ENCODE measurements around the gene APBB1.
"Not testable (repeated sequence)": the region's sequence is repeated elsewhere in the genome, so short reads cannot be mapped to it uniquely, and the experiment has no call there.

APBB1 gene

GRCh38 chr11:6415797-6416196 is 3.1 kb downstream of the APBB1 start:
- no peak for DNase-seq

GRCh38 chr11:6414874-6415328 is 4.0 kb downstream of the APBB1 start:
- no peak for DNase-seq

GRCh38 chr11:6413791-6414201 is 5.1 kb downstream of the APBB1 start:
- DNase-seq, result no peak

GRCh38 chr11:6411594-6412031 is 7.3 kb downstream of the APBB1 start:
- DNase-seq, result no peak

- no peak for DNase-seq
These were observed 8.0 kb downstream of the APBB1 start for GRCh38 chr11:6410695-6411430.

GRCh38 chr11:6406370-6406769 is 12.5 kb downstream of the APBB1 start:
- DNase-seq, result no peak

- DNase-seq, result no peak
These were observed 13.0 kb downstream of the APBB1 start for GRCh38 chr11:6405846-6406245.

- peak; percentile 58 for DNase-seq
These were observed 13.7 kb downstream of the APBB1 start for GRCh38 chr11:6405052-6405667.

GRCh38 chr11:6404342-6405051 is 14.4 kb downstream of the APBB1 start:
- DNase-seq, result no peak

GRCh38 chr11:6403539-6403938 is 15.4 kb downstream of the APBB1 start:
- no peak for DNase-seq

GRCh38 chr11:6402561-6402981 is 16.3 kb downstream of the APBB1 start:
- DNase-seq, result no peak

- no peak for DNase-seq
These were observed 16.8 kb downstream of the APBB1 start for GRCh38 chr11:6402061-6402470.

- DNase-seq, result no peak
These were observed 17.4 kb downstream of the APBB1 start for GRCh38 chr11:6401464-6401863.

- DNase-seq, result no peak
These were observed 18.2 kb downstream of the APBB1 start for GRCh38 chr11:6400431-6401345.

- no peak for DNase-seq
These were observed 21.3 kb downstream of the APBB1 start for GRCh38 chr11:6397636-6398035.

- DNase-seq, result no peak
These were observed 21.7 kb downstream of the APBB1 start for GRCh38 chr11:6397156-6397555.

- no peak for DNase-seq
These were observed 23.3 kb downstream of the APBB1 start for GRCh38 chr11:6395470-6396060.

- DNase-seq, result no peak
These were observed 24.8 kb downstream of the APBB1 start for GRCh38 chr11:6393989-6394670.

- DNase-seq, result not testable (repeated sequence)
These were observed 26.6 kb downstream of the APBB1 start for GRCh38 chr11:6392251-6392650.

- DNase-seq, result no peak
These were observed 27.3 kb downstream of the APBB1 start for GRCh38 chr11:6391537-6392134.
